HepG2 (cell line): ENCODE measurements around the gene GABRR3. TPM values are rescaled to one million over a fixed set of nuclear protein-coding genes. Genes with fewer than 3 reads are reported as not detected.

Source experiments
- ATAC-seq: fragments of 200-7000 bp; cut with Tn5 transposase; 3 replicates; pipeline ENCODE4 v1.9.1; 2020; ENCODE audit warnings: mild to moderate bottlenecking, moderate library complexity
- BruUV-seq: library from RNA; stranded (reverse); fragments of 400-500 nt; replicated peaks from 2 replicates; lab custom pipeline; 2021; lab: Mats Ljungman, UMichigan
- CTCF ChIA-PET: fragments of 300-600 bp; formaldehyde crosslinking; extraction: SDS; loops from one replicate; lab custom pipeline; 2021; ENCODE audit warnings: low total read pairs, inconsistent platforms, low intra/inter-chr PET ratio; lab: Yijun Ruan, JAX
- POLR2A ChIA-PET: fragments of 350-600 bp; sonication (Branson Sonifier 250); formaldehyde crosslinking; loops from one replicate; lab custom pipeline; 2020; ENCODE audit warnings: antibody characterized with exemption, inconsistent platforms; lab: Yijun Ruan, JAX
- DNase-seq: peaks from one replicate; pipeline ENCODE4 v3.0.0-alpha.2; 2015; ENCODE audit warnings: low spot score
- FAIRE-seq: peaks from 3 replicates; lab custom pipeline; 2011; peaks lifted over from hg19 to GRCh38; lab: Jason Lieb, UNC
- H2AFZ ChIP-seq: one replicate; pipeline ENCODE4 v1.6.1; 2011; ENCODE audit warnings: low read length, inconsistent platforms
- H3K27ac ChIP-seq: fragments of 300-600 bp; 3 replicates; pipeline ENCODE4 v1.8.0; 2011; ENCODE audit warnings: mixed run types, mild to moderate bottlenecking, mixed read lengths, low read length, inconsistent platforms; ENCODE audit not compliant: insufficient read depth; ENCODE audit errors: extremely low read length
- H3K27me3 ChIP-seq, 2 experiments: fragments of 200-600 bp in 1 of 2; 2 replicates in 1 of 2; 3 replicates in 1 of 2; pipeline versions ENCODE4 v1.6.0 to v1.8.0; 2011; ENCODE audit warnings: low read length in 2 of 2, mild to moderate bottlenecking in 2 of 2, moderate library complexity in 2 of 2, inconsistent platforms in 1 of 2; ENCODE audit not compliant: insufficient read depth in 2 of 2, control insufficient read depth in 1 of 2
- H3K36me3 ChIP-seq, 2 experiments: fragments of 200-600 bp in 1 of 2; replicated peaks in 1 of 2; 2 replicates in 1 of 2; 3 replicates in 1 of 2; pipeline versions ENCODE4 v1.5.1 to v1.8.0; 2011; ENCODE audit warnings: low read length in 2 of 2, inconsistent platforms in 1 of 2; ENCODE audit not compliant: insufficient read depth in 2 of 2, control insufficient read depth in 1 of 2
- H3K4me1 ChIP-seq: 2 replicates; pipeline ENCODE4 v1.5.1; 2012; ENCODE audit warnings: low read length, inconsistent platforms; ENCODE audit not compliant: insufficient read depth
- H3K4me2 ChIP-seq: 2 replicates; pipeline ENCODE4 v1.6.0; 2011; ENCODE audit warnings: low read depth, low read length, inconsistent platforms
- H3K4me3 ChIP-seq, 3 experiments: fragments of 200-600 bp in 1 of 3; sonication (generic), shearing (Covaris generic) in 1 of 3; replicated peaks in 1 of 3; 2 replicates each; pipeline ENCODE4 v1.5.1; 2011 to 2016; ENCODE audit warnings: low read length in 3 of 3, inconsistent platforms in 2 of 3, low read depth in 2 of 3, mild to moderate bottlenecking in 2 of 3, control low read depth in 1 of 3, mixed read lengths in 1 of 3; ENCODE audit not compliant: insufficient read depth in 1 of 3
- H3K79me2 ChIP-seq: one replicate; pipeline ENCODE4 v1.6.1; 2011; ENCODE audit warnings: low read length, inconsistent platforms; ENCODE audit not compliant: insufficient read depth
- H3K9ac ChIP-seq: 2 replicates; pipeline ENCODE4 v1.6.0; 2011; ENCODE audit warnings: mild to moderate bottlenecking, low read depth, low read length, inconsistent platforms; ENCODE audit not compliant: insufficient read depth
- H3K9me3 ChIP-seq: 2 replicates; pipeline ENCODE4 v1.5.1; 2012; ENCODE audit warnings: mild to moderate bottlenecking, low read length
- H4K20me1 ChIP-seq: 2 replicates; pipeline ENCODE4 v1.6.0; 2011; ENCODE audit warnings: inconsistent platforms, mild to moderate bottlenecking, low read length, moderate library complexity; ENCODE audit not compliant: insufficient read depth
- CHD2 ChIP-seq: IDR thresholded peaks from 2 replicates; pipeline ENCODE4 v1.6.1; 2011; ENCODE audit warnings: low read depth, low read length, improper control_type of control experiment
- KLF12 ChIP-seq: sonication (generic); formaldehyde crosslinking; IDR thresholded peaks from 2 replicates; pipeline ENCODE4 v1.4.0; 2020; ENCODE audit warnings: missing genetic modification reagents, borderline replicate concordance
- MTERF4 ChIP-seq: sonication (generic); formaldehyde crosslinking; IDR thresholded peaks from 2 replicates; pipeline ENCODE4 v1.8.0; 2023; ENCODE audit warnings: mild to moderate bottlenecking, missing genetic modification reagents
- NR2F6 ChIP-seq, 2 experiments: IDR thresholded peaks; 2 replicates each; pipeline ENCODE4 v1.6.1; 2016; ENCODE audit warnings: antibody characterized with exemption in 1 of 2, mild to moderate bottlenecking in 1 of 2
- SMC3 ChIP-seq: IDR thresholded peaks from 2 replicates; pipeline ENCODE4 v1.6.1; 2011; ENCODE audit warnings: low read length, improper control_type of control experiment
- SP140L ChIP-seq: sonication (generic); formaldehyde crosslinking; IDR thresholded peaks from 2 replicates; pipeline ENCODE4 v1.4.0; 2020; ENCODE audit warnings: missing genetic modification reagents, borderline replicate concordance
- SYNCRIP ChIP-seq: fragments of 200-400 bp; formaldehyde crosslinking; IDR thresholded peaks from 2 replicates; pipeline ENCODE4 v1.6.1; 2018; ENCODE audit warnings: mild to moderate bottlenecking, low read depth, low read length; ENCODE audit not compliant: insufficient read depth
- YEATS2 ChIP-seq: sonication (generic); formaldehyde crosslinking; IDR thresholded peaks from 2 replicates; pipeline ENCODE4 v1.4.0; 2020; ENCODE audit warnings: missing genetic modification reagents, borderline replicate concordance
- ZFX ChIP-seq: sonication (generic); formaldehyde crosslinking; IDR thresholded peaks from 2 replicates; pipeline ENCODE4 v1.4.0; 2020; ENCODE audit warnings: mild to moderate bottlenecking, low read depth, missing genetic modification reagents, moderate library complexity
- ZNF329 ChIP-seq: sonication (generic); formaldehyde crosslinking; IDR thresholded peaks from 2 replicates; pipeline ENCODE4 v1.9.0; 2021; ENCODE audit warnings: low read depth, mild to moderate bottlenecking, missing genetic modification reagents
- ZNF576 ChIP-seq: sonication (generic); formaldehyde crosslinking; IDR thresholded peaks from 2 replicates; pipeline ENCODE4 v1.4.0; 2020; ENCODE audit warnings: mild to moderate bottlenecking, missing genetic modification reagents
- WGBS: methylation state at CpG from one replicate; pipeline ENCODE4 v1.1.6; 2017; ENCODE audit warnings: low lambda C conversion rate; 5-methylcytosine and 5-hydroxymethylcytosine counted together
- in situ Hi-C: cut with HindIII; loops from 2 replicates; pipeline ENCODE4 v1.10.0; 2017; ENCODE audit warnings: low pct_unique_long_range_greater_than_20kb; ENCODE audit not compliant: extremely low pct_ligation_motif_present
- intact Hi-C: fragments of 100-400 bp; cut with micrococcal nuclease; formaldehyde crosslinking; loops from one replicate; pipeline ENCODE4 v1.10.0; 2022; ENCODE audit not compliant: unreplicated experiment
- polyA plus RNA-seq, 8 experiments: library from polyadenylated mRNA; depleted of rRNA in 3 of 8; stranded (reverse) in 7 of 8; unstranded in 1 of 8; fragments of >200 nt; fragmentation: Illumina TruSeq in 4 of 8; extraction: Trizol in 4 of 8; gene quantifications; 2 replicates each; pipeline versions ENCODE4 v1.2.1 to v1.2.3, GENCODE V29; 2011 to 2016; ENCODE audit warnings: low read depth in 4 of 8, missing spikeins in 1 of 8, mixed read lengths in 1 of 8; ENCODE audit not compliant: insufficient read depth in 1 of 8
- total RNA-seq, 5 experiments: library from RNA; depleted of rRNA; stranded (reverse); fragments of >200 nt; fragmentation: Illumina TruSeq; extraction: Trizol; gene quantifications; 2 replicates each; pipeline ENCODE4 v1.2.3, GENCODE V29; 2016; ENCODE audit warnings: low read depth in 1 of 5
- TF ChIP-seq, protein P1 (sequence below): sonication (generic); formaldehyde crosslinking; IDR thresholded peaks from 2 replicates; pipeline ENCODE4 v1.8.1; 2023; ENCODE audit warnings: mild to moderate bottlenecking, missing genetic modification reagents
- TF ChIP-seq, protein P2 (sequence below): sonication (generic); formaldehyde crosslinking; IDR thresholded peaks from 2 replicates; pipeline ENCODE4 v1.8.1; 2022; ENCODE audit warnings: low read depth, mild to moderate bottlenecking, missing genetic modification reagents
- TF ChIP-seq, protein P3 (sequence below): sonication (generic); formaldehyde crosslinking; IDR thresholded peaks from 2 replicates; pipeline ENCODE4 v1.4.0; 2020; ENCODE audit warnings: missing genetic modification reagents

The GABRR3 gene
- total and polyA plus RNA-seq, 2 of the 13 experiments (the other 11 are each of a cell fraction or from before 2014, with no cell fraction given) = 0.42 to 0.83 TPM

DNA sequence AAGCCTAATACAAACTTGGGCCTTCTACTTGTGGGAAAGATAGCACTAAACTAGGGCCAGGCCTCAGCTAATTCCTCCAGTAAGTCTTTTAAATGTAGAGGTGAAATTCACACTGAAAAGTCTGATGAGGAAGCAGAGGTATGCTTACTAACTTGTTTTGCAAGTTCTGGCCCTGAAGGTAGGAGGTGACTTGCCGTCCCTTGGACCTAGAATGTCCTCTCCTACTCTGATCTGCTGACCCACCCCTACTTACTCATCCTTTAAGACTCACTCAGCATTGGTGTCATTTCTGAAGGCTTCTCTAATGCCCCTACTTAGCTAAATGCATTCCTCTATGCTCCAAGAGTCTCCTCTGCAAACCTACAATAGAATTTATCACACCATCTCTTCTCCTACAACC lies 82.2 kb downstream of the GABRR3 start:
- CTCF ChIA-PET = no interaction called here
- H3K9me3 ChIP-seq = no peaks in the 10 kb centered on the region
- H3K79me2 ChIP-seq = no peaks in the 10 kb centered on the region
- no peaks in the 10 kb centered on the region for H3K27me3 ChIP-seq
- H3K4me3 ChIP-seq = no peak overlapping the region
- ATAC-seq = no peak
- H3K4me2 ChIP-seq = no peak overlapping the region
- POLR2A ChIA-PET = no interaction called here
- WGBS = 100% methylated on average over 1 of the region's 1 CpG
- H3K36me3 ChIP-seq = peaks cover 31 to 83% of the 10 kb centered on the region in 2 experiments
- H3K4me1 ChIP-seq = no peaks in the 10 kb centered on the region
- in situ Hi-C loops (no loop called here), intact Hi-C loops (no loop called here)
- DNase-seq = no peak
- FAIRE-seq = no peak
- no peaks in the 10 kb centered on the region for H4K20me1 ChIP-seq
- no peak overlapping the region for H3K27ac ChIP-seq
- TSS peak; percentile 3 for BruUV-seq
- no peak overlapping the region for H2AFZ ChIP-seq
- no peak overlapping the region for H3K9ac ChIP-seq
- TF ChIP-seq MTERF4 (no peak), NR2F6 (IDR thresholded peaks at IDR 0.05) (no peak), NR2F6 (CRISPR knock-in tag; IDR thresholded peaks at IDR 0.05) (no peak), ZNF576 (CRISPR knock-in tag) (no peak), CHD2 (no peak), YEATS2 (CRISPR knock-in tag) (no peak), SYNCRIP (no peak), SP140L (CRISPR knock-in tag) (no peak), KLF12 (CRISPR knock-in tag) (no peak), SMC3 (no peak), ZNF329 (CRISPR knock-in tag) (no peak), ZFX (CRISPR knock-in tag) (no peak)
- TF ChIP-seq, protein P1, sequence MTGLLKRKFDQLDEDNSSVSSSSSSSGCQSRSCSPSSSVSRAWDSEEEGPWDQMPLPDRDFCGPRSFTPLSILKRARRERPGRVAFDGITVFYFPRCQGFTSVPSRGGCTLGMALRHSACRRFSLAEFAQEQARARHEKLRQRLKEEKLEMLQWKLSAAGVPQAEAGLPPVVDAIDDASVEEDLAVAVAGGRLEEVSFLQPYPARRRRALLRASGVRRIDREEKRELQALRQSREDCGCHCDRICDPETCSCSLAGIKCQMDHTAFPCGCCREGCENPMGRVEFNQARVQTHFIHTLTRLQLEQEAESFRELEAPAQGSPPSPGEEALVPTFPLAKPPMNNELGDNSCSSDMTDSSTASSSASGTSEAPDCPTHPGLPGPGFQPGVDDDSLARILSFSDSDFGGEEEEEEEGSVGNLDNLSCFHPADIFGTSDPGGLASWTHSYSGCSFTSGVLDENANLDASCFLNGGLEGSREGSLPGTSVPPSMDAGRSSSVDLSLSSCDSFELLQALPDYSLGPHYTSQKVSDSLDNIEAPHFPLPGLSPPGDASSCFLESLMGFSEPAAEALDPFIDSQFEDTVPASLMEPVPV (CRISPR knock-in tag) = no peak
- TF ChIP-seq, protein P2, sequence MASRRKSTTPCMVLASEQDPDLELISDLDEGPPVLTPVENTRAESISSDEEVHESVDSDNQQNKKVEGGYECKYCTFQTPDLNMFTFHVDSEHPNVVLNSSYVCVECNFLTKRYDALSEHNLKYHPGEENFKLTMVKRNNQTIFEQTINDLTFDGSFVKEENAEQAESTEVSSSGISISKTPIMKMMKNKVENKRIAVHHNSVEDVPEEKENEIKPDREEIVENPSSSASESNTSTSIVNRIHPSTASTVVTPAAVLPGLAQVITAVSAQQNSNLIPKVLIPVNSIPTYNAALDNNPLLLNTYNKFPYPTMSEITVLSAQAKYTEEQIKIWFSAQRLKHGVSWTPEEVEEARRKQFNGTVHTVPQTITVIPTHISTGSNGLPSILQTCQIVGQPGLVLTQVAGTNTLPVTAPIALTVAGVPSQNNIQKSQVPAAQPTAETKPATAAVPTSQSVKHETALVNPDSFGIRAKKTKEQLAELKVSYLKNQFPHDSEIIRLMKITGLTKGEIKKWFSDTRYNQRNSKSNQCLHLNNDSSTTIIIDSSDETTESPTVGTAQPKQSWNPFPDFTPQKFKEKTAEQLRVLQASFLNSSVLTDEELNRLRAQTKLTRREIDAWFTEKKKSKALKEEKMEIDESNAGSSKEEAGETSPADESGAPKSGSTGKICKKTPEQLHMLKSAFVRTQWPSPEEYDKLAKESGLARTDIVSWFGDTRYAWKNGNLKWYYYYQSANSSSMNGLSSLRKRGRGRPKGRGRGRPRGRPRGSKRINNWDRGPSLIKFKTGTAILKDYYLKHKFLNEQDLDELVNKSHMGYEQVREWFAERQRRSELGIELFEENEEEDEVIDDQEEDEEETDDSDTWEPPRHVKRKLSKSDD = no peak
- TF ChIP-seq, protein P3, sequence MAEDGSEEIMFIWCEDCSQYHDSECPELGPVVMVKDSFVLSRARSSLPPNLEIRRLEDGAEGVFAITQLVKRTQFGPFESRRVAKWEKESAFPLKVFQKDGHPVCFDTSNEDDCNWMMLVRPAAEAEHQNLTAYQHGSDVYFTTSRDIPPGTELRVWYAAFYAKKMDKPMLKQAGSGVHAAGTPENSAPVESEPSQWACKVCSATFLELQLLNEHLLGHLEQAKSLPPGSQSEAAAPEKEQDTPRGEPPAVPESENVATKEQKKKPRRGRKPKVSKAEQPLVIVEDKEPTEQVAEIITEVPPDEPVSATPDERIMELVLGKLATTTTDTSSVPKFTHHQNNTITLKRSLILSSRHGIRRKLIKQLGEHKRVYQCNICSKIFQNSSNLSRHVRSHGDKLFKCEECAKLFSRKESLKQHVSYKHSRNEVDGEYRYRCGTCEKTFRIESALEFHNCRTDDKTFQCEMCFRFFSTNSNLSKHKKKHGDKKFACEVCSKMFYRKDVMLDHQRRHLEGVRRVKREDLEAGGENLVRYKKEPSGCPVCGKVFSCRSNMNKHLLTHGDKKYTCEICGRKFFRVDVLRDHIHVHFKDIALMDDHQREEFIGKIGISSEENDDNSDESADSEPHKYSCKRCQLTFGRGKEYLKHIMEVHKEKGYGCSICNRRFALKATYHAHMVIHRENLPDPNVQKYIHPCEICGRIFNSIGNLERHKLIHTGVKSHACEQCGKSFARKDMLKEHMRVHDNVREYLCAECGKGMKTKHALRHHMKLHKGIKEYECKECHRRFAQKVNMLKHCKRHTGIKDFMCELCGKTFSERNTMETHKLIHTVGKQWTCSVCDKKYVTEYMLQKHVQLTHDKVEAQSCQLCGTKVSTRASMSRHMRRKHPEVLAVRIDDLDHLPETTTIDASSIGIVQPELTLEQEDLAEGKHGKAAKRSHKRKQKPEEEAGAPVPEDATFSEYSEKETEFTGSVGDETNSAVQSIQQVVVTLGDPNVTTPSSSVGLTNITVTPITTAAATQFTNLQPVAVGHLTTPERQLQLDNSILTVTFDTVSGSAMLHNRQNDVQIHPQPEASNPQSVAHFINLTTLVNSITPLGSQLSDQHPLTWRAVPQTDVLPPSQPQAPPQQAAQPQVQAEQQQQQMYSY (CRISPR knock-in tag) = no peak
